ENCODE results near the gene CHD6.

The CHD6 gene

GRCh38 chr20:41622584-41622983 is 4.4 kb upstream of the CHD6 start:
- no peak for DNase-seq (ENCODE audit: low read depth)

DNA sequence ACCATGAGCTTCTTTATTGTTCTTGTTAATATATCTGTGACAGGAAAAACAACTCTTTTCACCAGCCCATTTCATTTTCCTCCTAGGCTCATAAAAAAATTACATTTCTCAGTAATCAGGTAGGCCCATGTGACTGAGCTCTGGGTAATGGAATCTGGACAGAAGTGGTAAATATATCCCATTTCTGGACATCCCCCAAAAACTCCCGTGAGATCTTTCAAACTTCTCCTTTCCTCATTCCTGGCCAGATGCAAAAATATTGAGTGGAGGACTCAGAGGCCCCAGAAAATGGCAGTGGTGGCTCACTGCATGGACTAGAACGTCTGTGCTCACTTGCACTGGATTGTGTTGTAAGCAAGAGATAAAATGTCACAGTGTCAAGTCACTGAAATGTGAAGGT is 3.8 kb upstream of the CHD6 start:
- no peak for DNase-seq (ENCODE audit: low read depth)

DNA sequence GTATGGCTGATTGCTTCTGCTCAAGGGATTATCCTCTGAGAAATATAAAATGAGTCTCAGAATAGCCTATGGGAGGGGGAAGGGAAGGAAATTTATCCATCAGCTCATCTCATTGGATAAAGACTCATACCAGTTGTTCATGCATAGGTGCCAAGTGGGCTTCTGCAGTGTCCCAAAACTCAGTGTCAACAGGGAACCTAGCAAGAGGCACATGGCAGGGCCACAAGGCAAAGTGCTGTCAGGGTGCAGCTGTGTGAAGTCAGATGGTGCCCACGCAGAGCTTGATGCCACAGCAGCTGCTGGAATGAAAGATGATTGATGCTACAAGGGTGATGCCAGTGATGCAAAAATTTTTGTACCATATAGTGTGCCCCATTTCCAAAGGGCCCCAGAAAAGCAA is 3.2 kb upstream of the CHD6 start:
- no peak for DNase-seq (ENCODE audit: low read depth)

DNA sequence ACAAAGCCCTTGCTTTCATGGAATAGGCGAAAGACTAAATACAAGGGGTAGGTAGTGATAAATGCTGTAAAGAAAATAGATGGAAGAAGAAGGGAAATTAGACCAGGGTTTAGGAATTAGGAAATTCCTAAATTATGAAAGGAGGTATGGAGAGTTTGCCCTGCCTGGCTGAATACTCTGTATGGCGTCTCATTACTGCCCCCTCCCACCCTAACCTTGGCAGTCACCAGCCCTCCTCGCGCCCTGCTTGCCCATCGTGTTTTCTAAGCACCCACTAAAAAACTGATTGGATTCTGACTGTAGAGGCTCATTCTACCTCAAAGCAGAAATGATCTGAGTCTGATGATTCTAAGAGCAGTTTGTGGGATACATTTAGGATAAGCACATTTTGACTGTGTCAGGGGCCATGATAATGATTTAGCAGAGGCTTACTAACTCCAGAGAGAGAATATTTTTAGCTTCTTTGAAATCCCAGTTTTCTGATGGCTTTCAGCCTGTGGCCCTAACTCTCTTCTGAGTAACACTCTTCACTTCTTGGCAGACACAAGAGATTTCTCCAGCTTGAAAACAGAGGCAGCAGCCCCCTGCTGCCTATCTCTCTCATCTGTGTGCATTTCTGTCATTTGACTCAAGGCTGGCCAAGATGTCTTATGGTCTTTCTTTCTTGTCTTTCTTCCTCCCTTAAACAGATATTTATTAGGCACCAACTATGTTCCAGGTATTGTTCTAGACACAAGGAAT is 1.4 kb upstream of the CHD6 start:
- DNase-seq (ENCODE audit: low read depth) = no peak

- no peak for DNase-seq (ENCODE audit: low read depth)
These were observed 682 bp upstream of the CHD6 start for GRCh38 chr20:41618807-41619311.

DNA sequence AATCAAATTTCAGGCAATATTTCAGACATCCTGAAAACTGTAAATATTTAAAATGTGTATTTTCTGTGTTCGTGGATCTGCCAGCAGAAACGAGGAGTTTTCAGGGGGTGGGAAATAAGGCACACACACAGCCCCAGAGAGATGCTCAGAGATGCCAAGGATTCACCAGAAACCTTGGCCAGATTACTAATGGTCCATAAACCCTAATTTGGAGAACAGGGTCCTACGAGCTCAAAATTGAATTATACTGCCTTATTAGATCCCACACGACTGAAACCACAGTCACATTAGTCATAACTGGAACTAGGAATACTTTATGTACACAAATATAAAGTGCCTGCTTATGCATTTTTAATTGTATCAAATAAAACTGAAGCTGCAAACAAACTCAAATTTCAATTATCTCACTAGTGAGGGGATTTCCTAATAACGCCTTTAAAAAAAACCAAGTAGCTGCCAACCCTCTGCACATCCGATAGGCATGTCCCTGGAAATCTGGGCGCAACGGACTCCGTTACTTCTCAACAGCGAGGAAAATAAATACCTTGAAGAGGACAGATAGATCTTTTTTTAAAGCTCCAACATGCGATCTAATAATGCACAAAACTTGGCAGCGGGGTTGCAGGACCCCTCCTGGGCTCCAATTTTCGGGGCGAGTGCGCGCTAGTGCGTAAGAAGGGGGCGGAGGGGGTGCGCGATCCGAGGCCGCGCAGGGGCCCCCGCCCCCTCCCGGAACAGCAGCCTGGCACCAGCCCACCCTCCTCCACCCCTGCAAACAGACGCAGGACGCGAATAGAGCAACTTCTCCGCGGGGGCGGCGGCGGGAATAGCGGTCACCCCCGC is 897 bp downstream of the CHD6 start:
- DNase-seq (ENCODE audit: low read depth) = no peak

DNA sequence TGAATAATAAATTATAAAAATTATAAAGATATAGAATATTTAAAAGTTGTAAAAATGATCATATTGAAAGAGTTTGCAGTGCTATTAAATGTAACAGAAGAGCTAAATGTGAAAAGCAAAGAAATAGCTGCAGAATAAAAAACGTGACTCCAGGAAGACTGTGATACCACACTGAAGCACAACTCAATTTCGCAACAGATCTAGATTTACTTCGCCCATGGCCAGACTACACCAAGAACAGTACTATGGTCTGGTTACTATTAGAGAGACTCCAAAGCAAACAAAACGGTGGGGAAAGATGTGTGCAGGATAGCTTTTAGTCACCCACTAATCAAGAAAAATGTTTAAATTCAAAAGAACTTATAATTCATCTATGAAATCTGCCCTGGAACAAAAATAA is 1.9 kb downstream of the CHD6 start:
- DNase-seq (ENCODE audit: low read depth) = no peak

DNA sequence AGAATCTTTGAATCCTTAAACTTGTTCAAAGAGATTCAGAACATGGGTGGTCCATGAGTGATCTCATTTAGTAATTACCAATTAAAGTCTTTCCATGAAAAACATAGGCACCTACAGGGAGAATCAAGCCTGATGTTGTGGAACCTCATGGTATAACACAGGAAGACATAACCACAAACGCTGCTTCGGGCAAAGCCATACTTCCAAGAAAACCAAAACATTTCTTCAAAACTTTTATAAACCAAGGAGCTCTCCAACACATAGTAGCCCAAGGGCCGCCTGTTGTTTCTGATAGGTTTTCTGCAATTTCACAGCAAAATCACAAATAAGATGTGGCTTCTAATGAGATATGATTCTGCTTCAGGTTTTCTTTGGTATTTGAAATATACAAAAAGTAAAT is 2.5 kb downstream of the CHD6 start:
- DNase-seq (ENCODE audit: low read depth) = no peak

DNA sequence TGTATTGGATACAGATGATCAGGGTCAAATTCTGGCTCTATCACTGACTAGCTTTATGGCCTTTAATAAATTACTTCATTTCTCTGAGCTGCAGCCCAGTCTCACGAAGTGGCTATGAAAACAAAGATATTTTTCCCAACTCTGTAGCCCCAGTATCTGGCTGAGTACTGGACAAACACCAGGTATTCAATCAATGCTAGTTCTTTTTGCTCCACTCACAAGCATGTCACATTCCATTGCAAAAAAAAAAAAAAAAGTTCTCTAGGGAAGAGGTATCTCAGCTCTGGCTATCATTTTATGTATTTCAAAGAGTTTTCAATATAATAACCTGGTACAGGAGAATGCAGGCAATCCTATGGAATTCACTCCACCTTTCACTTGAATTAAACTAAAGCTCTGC is 3.1 kb downstream of the CHD6 start:
- DNase-seq (ENCODE audit: low read depth) = no peak

- no peak for DNase-seq (ENCODE audit: low read depth)
These were observed 4.9 kb downstream of the CHD6 start for GRCh38 chr20:41613321-41613720.

DNA sequence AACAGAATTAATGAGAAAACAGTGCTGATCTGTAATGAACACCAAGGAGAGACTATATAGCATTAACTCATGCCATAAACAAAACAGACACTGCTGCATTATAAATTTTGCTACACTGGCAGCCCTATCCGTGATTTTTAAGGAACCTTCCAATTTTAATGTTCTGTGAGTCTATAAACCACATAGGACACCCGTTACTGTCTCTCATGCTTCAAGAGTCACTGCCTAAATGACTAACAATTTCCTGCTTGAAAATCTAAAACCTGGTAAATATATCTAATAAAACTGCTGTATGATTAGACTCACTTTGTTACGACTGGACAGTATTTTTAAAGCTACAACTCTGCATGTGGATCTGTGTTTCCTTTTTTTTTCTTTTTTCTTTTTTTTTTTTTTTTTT is 8.7 kb downstream of the CHD6 start:
- DNase-seq (ENCODE audit: low read depth) = no peak

DNA sequence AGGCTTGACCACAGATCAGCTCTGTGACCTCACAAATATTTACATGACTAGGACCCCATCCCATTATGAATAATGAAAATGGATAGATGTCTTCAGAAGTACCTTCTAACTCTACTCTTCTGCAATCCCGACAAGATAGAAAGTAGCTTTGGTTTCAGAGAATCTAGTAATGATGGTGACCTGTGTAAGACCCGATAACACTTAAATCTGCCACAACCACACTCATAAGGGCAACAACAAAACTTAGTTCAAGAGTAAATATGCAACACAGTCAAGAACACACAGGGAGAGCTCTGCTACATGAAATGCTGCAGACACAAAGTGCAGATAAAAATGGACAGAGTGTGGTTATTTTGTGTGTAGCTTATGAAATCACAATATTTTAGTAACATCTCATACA is 9.6 kb downstream of the CHD6 start:
- no peak for DNase-seq (ENCODE audit: low read depth)

DNA sequence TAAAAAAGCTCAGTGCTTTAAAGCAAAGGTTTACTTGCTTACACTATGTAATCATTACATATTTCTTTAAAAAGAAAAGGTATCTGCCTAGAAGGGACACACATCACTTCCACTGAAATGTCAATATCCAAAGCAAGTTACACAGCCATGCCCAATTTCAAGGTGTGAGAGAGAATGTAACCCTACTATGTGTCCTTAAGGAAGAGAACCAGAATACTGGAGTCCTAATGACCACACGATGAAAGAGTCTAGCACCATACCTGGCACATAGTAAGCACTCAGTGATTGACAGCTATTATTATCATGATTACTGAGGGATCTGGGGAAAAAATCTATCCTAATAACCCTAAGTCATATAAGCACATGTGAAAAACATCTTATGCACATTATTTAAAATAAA is 10.4 kb downstream of the CHD6 start:
- DNase-seq (ENCODE audit: low read depth) = no peak

GRCh38 chr20:41604002-41604401 is 14.2 kb downstream of the CHD6 start:
- DNase-seq (ENCODE audit: low read depth) = no peak

- no peak for DNase-seq (ENCODE audit: low read depth)
These were observed 16.4 kb downstream of the CHD6 start for GRCh38 chr20:41601742-41602141.

- DNase-seq (ENCODE audit: low read depth) = no peak
These were observed 17.1 kb downstream of the CHD6 start for GRCh38 chr20:41600926-41601631.

DNA sequence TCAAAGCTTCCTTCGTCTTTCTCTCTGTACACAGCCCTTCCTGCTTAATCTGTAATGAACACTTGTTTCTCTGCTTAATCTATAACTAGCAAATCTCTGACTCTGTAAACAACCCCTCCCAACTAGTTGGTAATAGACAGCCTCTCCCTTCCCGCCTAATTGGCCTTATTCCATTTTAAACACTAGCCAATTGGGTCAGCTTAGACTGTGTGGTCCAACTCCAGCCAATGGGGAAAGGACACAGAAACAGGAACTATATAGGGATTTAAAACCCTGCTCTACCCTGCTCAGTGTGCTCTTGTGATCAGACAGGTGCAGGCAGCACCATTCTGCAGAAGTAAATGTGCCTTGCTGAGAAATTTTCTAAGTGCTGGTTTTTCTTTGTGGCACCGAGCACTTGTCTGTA is 18.5 kb downstream of the CHD6 start:
- no peak for DNase-seq (ENCODE audit: low read depth)

DNA sequence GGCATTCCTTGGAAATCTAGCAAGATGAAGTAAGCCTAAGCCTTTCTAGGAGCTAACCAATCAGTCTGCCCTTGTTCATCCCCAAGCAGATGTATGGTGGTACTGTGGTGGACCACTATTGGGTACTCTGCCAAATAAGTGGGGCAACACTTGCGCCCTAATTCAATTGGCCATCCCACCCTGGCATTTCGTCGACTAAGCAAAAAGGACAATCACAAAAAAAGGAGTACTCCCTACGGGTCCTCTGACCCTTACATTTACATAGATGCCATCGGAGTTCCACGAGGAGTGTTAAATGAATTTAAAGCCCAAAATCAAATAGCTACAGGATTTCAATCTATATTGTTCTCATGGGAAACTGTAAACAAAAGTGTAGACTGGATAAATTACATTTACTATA is 19.5 kb downstream of the CHD6 start:
- no peak for DNase-seq (ENCODE audit: low read depth)

- DNase-seq (ENCODE audit: low read depth) = no peak
These were observed 23.5 kb downstream of the CHD6 start for GRCh38 chr20:41594514-41595322.

- no peak for DNase-seq (ENCODE audit: low read depth)
These were observed 25.5 kb downstream of the CHD6 start for GRCh38 chr20:41592516-41593216.

GRCh38 chr20:41587956-41588355 is 30.2 kb downstream of the CHD6 start:
- DNase-seq (ENCODE audit: low read depth) = no peak
